ENCODE results near the gene TMEM87A.

DNA sequence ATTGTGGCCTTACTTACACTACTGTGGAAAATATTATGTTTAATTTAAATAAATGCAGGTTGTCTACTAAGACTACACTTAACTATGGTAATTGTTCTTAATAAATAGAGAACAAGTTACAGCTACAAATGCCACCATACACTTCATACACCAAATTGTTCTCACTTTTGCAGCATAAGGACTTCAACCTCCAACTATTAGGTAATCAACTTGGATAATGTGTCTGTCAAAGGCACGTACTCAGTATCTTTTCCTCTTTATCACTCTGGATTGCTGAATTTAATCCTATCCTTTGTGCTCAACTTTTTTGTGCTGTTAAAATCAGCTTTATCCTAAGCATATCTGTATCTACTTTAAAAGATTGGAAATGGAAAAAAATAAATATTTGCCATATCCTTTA, 41.6 kb upstream of the TMEM87A start:
- no peak for TF ChIP-seq POLR2A (IDR thresholded peaks at IDR 0.05)
- TF ChIP-seq, protein P1, sequence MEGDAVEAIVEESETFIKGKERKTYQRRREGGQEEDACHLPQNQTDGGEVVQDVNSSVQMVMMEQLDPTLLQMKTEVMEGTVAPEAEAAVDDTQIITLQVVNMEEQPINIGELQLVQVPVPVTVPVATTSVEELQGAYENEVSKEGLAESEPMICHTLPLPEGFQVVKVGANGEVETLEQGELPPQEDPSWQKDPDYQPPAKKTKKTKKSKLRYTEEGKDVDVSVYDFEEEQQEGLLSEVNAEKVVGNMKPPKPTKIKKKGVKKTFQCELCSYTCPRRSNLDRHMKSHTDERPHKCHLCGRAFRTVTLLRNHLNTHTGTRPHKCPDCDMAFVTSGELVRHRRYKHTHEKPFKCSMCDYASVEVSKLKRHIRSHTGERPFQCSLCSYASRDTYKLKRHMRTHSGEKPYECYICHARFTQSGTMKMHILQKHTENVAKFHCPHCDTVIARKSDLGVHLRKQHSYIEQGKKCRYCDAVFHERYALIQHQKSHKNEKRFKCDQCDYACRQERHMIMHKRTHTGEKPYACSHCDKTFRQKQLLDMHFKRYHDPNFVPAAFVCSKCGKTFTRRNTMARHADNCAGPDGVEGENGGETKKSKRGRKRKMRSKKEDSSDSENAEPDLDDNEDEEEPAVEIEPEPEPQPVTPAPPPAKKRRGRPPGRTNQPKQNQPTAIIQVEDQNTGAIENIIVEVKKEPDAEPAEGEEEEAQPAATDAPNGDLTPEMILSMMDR (IDR thresholded peaks at IDR 0.05), result no peak
